Fibroblast of the aortic adventitia (primary cell): ENCODE results near the gene CFAP251. TPM values are rescaled to one million over a fixed set of nuclear protein-coding genes. Genes with fewer than 3 reads are reported as not detected.

ENCODE experiments used
- DNase-seq: peaks from one replicate; pipeline ENCODE4 v3.0.0-alpha.2; 2010; ENCODE audit warnings: low read depth
- H3K4me3 ChIP-seq: 2 replicates; pipeline ENCODE4 v1.5.1; 2011; ENCODE audit warnings: low read depth, mild to moderate bottlenecking, control low read depth, low read length, moderate library complexity
- CTCF ChIP-seq: IDR thresholded peaks from 2 replicates; pipeline ENCODE4 v1.5.1; 2011; ENCODE audit warnings: mild to moderate bottlenecking, low read length, control low read depth, inconsistent platforms; ENCODE audit not compliant: insufficient read depth
- total RNA-seq: library from RNA; depleted of rRNA; stranded (reverse); fragments of >200 nt; gene quantifications from 2 replicates; pipeline ENCODE4 v1.2.3, GENCODE V29; 2012; ENCODE audit warnings: low replicate concordance

Gene CFAP251
- total RNA-seq, 1 donor = 8.8 TPM

- H3K4me3 ChIP-seq = no peak overlapping the region
- peak; percentile 88 for DNase-seq
- TF ChIP-seq CTCF = no peak
Measured at GRCh38 chr12:122003651-122004611, 85.5 kb downstream of the CFAP251 start.

- DNase-seq = peak; percentile 44
- H3K4me3 ChIP-seq = no peak overlapping the region
- TF ChIP-seq CTCF = no peak
Measured at GRCh38 chr12:122004633-122005071, 86.3 kb downstream of the CFAP251 start.

GRCh38 chr12:122005252-122005776 is 86.9 kb downstream of the CFAP251 start:
- no peak overlapping the region for H3K4me3 ChIP-seq
- DNase-seq = no peak
- no peak for TF ChIP-seq CTCF

GRCh38 chr12:122006186-122006926 is 88.0 kb downstream of the CFAP251 start:
- no peak for DNase-seq
- no peak for TF ChIP-seq CTCF
- no peak overlapping the region for H3K4me3 ChIP-seq

- no peak overlapping the region for H3K4me3 ChIP-seq
- no peak for DNase-seq
- TF ChIP-seq CTCF = no peak
Measured at GRCh38 chr12:122009741-122010140, 91.3 kb downstream of the CFAP251 start.

GRCh38 chr12:122012184-122012583 is 93.8 kb downstream of the CFAP251 start:
- DNase-seq = no peak
- H3K4me3 ChIP-seq = no peak overlapping the region
- no peak for TF ChIP-seq CTCF
